NCI-H748 treated with DMSO at 0.1 percent for 48 hours (cell line): ENCODE measurements around the gene FTSJ1.
"Not testable (repeated sequence)": the region's sequence is repeated elsewhere in the genome, so short reads cannot be mapped to it uniquely, and the experiment has no call there.

Source experiments
- DNase-seq: peaks from one replicate; lab custom pipeline; 2025; lab: John Stamatoyannopoulos, UW

FTSJ1 gene, protein sequence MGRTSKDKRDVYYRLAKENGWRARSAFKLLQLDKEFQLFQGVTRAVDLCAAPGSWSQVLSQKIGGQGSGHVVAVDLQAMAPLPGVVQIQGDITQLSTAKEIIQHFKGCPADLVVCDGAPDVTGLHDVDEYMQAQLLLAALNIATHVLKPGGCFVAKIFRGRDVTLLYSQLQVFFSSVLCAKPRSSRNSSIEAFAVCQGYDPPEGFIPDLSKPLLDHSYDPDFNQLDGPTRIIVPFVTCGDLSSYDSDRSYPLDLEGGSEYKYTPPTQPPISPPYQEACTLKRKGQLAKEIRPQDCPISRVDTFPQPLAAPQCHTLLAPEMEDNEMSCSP

DNA sequence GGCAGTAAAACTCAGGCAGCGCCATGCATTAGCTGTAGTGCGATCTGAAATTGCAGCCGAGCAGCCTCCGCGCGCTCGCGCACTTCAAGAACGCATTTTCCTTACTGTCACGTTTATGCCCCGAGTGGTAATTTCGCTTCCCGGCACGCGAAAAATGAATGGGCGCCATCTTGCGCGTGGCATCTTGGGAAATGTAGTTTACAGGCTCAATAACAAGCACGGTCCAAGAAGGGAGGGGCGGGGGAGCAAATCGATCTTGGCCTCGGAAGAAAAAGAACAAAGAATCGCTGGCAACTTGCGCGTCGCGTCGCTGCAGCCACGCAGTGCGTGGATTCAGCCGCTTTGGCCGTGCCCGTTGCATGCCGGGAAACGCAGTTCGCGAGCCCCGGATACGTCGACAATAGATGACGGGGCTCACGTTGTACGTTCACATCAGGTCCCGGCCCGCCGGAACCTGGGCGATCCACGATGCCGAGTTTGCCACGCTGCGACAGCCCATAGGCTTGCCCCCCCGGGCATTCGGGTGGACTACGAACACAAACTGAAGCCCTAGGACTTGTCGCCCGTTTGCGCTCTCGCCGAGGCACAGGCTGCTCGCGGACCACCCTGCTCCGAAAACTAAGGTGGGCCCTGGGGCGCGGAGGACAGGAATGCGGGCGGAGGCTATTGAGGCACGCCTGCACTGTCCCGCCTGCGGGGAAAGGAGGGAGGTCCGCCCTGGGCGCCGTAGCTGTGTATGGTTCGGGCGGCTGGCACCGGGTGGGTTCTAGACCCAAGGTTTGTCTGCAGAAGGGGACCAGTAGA is at the start of gene FTSJ1:
Gene FTSJ1 (plus strand): TSS at position 426 of the 804 bp plus-strand sequence. CDS start 1,849 bp downstream, outside the sequence.
- DNase-seq: peak; percentile 51

DNA sequence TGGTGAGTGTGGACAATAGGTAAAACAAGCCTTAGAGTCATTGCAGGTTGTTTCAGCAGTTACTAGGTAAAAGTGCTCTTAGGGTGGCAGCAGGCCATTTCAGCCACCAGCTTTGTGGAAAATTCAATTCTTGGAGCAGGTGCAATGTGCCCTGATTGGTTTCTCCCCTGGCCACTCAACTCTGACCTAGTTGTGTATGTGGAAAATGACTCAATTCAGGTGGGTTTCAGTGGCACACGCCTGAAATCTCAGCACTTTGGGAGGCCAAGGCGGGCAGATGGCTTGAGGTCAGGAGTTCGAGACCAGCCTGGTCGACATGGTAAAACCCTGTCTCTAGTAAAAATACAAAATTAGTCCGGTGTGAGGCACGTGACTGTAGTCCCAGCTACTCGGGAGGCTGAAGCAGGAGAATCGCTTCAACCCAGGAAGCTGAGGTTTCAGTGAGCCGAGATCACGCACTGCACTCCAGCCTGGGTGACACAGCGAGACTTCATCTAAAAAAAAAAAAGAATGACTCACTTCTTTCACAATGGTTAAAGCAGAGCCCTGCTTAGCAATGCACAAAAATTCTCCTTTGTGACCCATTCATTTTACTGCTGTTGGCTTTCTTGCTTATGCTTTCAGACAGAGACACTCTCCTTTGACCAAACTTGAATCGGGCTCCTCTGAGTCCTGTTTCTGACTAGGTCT is 48.8 kb upstream of the FTSJ1 start:
- DNase-seq: not testable (repeated sequence)

DNA sequence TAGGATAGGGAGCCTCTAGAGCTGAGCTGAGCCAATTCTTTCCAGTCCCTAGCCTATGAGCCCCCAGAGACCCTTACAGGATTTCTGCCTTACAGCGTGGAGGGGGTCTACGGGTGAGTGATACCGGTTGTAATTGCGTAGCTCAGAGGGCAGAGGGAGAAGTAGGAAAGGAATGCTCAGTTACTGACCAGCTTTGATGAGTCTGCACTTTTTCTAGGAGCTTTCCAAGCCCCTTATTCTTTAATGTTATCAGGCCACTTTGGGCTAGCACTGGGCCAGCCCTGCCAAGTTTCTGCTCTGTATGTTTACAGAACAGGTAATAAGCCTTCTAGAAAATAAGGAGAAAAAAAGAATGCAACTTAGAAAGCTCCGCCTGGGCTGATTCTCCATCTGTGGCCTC is 46.4 kb upstream of the FTSJ1 start:
- DNase-seq: not testable (repeated sequence)

DNA sequence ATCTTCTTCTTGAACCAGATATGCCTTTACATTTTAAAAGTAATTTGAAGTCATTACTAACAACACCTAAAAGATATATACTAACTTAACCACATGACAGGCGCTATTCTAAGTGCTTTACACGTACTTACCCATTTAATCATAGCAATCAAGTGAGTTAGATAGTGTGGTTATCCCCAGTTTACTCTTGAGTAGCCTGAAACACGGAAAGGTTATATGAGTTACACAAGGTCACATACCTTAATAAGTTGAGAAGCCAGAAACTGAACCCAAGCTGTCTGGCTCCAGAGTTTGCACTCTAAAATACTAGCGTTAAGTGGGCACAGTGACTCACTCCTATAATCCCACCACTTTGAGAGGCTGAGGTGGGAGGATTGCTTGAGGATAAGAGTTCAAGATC is 45.8 kb upstream of the FTSJ1 start:
- DNase-seq: not testable (repeated sequence)

DNA sequence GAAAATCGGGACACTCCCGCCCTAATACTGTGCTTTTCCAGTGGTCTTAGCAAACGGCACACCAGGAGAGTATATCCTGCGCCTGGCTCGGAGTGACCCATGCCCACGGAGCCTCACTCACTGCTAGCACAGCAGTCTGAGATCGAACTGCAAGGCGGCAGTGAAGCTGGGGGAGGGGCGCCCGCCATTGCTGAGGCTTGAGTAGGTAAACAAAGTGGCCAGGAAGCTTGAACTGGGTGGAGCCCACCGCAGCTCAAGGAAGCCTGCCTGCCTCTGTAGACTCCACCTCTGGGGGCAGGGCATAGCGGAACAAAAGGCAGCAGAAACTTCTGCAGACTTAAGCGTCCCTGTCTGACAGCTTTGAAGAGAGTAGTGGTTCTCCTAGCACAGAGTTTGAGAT is 42.3 kb upstream of the FTSJ1 start:
- not testable (repeated sequence) for DNase-seq

DNA sequence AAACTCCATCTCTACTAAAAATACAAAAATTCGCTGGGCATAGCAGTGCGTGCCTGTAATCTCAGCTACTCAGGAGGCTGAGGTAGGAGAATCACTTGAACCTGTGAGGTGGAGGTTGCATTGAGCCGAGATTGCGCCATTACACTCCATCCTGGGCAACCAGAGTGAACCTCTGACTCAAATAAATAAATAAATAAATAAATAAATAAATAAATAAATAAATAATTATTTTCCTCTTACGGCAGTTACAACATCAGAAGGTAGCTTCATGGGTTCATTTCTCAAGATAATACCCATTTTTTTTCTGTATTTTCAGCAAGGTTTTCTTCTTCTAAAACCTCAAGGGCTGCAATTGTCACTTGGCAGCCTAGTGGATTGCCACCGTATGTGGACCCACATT is 28.8 kb upstream of the FTSJ1 start:
- not testable (repeated sequence) for DNase-seq

DNA sequence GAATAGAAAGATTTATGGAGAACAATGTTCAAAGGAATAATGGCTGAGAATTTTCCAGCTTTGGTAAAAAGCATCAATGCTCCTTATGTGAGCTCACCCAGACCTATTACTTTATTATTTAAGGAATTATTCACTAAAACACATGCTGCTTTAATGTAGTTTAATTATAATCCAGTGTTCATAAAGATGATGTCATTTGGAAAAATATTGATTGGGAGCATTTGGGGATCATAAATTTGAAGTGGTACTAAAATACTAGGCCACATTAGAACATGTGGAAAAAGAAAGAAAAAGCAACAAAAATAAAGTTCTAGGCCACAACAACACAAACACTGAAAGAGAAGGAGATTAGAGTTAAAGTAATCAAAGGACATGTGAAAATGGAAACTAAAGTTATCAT is 25.9 kb upstream of the FTSJ1 start:
- DNase-seq: no peak

DNA sequence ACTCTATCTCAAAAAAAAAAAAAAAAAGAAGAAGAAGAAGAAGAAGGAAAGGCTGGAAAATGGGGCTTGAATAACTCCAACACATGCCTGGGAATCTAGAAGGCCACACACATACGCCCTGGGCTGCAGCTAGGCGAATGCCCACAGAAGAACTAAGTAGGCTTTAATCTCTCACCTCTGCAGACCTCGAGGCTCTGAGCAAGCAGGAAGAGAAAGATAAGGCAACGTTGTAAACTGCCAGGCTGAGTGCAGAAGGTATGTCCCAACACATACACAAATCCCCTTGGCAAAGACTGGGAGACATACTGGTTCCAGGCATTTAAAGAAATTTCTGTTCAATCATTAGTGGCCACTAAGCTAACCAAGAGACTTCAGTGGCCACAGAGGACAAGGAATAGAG is 24.3 kb upstream of the FTSJ1 start:
- no peak for DNase-seq

DNA sequence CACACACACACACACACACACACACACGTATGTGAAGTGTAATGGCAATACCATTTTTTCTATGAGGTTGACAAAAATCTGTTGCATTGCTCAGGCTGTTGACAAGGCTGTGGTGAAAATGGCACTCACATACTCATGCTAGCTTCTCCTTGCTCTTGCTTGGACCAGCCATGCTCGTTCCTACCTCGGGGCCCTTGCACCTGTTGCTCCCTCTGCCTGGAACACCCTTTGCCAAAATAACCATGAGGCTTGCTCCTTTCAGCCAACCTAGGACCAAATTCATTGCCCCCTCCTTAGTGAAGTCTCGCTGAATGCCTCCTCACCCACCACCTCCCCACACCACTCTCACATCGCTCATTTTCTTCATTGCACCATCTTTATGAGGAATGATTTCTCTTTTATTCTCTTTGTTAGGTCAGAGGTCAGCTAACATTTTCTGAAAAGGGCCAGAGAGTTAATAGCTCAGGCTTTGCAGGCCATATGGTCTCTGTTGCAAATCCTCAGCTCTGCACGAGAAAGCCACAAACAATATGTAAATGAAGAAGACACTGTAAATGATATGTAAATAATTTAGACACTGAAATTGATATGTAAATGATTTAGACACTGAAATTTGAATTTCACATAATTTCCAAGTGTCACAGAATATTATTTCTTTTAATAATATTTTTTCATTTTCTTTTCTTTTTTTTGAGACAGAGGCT is 19.2 kb upstream of the FTSJ1 start:
- no peak for DNase-seq

DNA sequence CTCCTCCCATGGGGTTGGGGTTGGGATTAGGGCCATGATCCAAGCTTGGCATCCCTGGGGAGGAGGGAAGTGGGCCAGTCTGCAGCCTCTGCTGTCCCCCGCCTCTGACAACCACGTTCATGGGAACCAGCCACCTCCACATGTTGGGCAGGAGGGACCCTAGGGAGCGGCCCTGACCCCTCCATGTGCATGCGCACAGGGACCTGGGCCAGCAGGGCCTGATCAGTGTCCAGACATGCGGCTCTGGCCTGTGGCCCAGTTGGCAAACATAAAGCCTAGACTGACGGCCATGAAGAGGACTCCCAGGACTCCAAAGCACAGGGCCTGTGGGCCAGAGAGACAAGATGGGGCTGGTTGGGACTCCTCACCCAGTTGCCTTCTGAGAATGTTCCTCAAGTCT is 17.3 kb upstream of the FTSJ1 start:
- DNase-seq: no peak

DNA sequence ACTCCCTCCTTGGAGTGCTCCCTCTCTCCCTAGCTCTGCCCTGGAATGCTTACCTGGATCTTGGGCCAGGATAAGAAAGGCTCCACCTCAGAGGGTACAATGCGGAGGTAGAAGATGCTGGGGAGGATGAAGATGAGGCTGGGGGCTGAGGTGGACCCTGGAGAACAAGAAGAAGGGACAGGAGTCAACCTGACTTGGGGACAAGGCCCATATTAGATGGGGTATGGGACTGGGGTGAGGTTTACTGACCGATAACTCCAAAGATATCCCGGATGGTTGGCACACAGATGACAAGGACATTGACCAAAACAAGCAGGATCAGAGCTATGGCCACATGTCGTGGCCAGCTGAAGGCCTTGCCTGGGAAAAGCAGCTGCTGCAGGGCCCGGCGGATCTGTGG is 16.5 kb upstream of the FTSJ1 start:
- DNase-seq: no peak

DNA sequence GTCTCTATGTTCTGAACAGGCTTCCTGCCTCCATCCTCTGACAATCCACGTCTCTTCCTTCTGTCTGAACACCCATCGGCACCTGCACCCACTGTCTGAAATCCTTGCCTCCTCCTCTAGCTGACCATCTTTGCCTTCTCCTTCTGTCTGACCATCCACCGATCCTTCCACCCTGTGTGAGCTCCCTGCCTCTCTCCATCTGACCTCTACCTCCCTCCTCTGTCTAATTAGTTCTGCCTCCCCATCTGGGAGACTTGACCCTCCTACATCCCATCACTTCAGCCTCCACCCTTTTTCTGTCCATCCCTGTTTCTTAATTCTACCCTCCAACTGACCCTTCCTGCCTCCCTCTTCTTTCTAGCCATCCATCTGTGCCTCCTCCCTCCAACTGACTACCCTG is 16.0 kb upstream of the FTSJ1 start:
- no peak for DNase-seq

DNA sequence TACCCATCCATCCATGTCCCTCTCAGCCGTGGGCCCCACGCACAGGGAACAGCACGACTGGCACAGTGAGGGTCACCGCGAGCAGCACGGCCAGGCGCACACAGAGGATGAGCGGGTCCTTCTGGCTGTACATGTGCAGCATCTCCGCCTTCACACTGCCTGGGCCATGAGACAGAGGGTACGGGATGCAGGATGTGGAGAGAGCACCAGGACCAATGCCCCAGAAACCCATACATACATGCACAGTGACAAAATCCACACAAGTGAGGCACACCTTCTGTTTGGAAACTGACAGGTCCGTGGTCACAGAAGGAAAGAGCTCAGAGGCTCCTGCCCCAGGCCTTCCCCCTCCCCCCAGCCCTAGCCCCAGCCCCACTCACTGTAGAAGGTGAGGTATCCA is 15.4 kb upstream of the FTSJ1 start:
- DNase-seq: no peak

DNA sequence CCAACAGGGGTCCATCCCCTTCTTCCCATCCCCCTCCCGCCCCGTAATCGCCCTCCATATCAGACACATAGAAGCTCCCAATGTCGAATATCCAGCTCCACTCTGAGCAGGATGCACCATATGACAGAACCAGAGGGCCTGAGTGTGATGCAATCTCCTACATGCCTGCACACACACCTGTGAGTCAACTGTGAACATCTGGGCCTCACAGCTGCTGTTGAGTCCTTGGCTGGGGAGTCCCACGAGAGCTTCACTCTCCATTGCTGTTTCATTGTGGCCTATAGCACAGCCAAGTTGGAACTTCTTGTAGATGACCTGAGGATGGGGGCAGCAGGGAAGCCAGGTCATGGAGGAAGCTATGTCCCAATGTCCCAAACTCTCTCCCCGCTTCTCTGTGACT is 14.2 kb upstream of the FTSJ1 start:
- no peak for DNase-seq

DNA sequence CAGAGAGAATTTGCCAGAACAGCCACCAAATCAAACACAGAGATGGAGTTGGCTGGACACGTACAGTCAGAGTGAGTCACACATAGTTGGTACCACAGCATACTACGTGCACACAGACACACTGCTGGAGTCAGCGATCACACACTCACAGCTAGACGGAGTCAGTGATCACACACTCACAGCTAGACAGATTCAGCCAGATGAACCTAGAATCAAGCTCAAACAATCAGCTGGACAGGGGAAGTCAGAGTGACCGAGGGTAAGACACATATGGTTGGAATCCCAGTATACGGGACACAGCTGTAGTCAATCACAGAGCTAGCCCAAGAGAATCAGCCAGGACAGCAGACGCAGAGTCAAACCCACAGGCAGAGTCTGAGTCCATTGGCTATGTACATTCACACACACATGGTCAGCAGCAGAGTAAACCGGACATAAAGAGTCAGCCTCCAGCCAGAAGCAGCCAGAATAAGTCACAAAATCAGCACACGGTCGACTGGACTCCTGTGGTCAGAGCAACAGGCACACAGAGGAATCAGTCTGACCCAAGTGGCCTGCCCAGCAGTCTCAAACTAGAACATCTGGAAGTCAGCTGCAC is 10.6 kb upstream of the FTSJ1 start:
- DNase-seq: no peak

DNA sequence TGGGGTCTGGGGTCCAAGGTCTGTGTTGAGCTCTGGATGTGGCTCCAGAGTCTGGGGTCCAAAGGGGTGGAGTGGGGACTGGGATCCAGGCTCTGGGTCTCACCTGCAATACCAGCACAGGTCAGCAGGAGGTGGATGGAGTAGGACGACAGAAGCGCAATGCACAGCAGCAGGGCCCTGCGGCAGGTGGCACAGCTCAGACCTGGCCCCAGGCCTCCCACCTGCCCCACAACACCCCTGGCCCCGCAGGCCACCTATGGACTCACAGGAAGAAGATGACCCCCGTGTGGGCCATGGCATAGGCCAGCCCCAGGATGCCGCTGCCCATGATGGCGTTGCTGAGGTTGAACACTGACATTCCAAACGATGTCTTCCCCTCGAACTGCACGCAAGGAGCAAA is 9.3 kb upstream of the FTSJ1 start:
- no peak for DNase-seq

DNA sequence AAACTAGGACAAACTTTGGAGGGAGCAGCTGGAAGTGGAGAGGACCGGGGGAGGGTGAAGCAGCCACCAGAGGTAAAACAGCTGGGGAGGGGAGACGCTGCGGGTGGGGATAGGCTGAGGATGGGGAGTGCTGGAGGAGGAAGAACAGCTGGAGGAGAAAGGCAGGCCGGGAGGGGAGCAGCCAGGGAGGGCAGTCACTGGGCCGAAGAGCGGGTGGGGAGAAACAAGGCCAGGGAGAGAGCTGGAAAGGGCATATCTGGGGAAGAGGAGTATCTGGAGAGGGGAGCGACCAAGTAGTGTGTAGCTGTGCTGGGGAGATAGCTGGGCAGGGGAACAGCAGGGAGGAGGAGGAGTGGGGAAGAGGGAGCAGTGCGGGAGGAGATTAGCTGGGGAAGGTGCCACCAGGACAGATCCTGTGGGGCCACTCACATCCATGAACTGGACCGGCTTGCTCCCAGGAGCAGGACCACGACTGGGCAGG is 8.7 kb upstream of the FTSJ1 start:
- no peak for DNase-seq

DNA sequence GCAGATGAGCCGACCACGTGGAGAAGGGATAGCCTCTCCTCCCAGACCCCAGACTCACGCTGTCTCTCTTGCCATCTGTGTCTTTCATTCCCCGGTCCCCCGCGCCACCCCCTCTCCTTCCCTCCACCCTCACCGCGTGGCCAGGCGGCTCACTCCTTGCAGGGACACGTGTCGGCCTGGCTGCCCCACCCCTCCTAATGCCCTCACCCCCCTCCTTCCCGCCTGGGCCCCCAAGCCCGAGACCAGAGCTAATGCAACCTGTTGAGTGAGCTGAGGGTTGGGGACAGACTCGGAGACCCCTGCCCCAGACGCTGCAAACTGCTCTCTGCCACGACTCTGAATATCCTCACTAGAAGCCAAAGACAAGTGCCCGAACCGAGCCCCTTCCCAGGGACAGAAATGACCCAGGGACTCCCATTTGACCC is 7.7 kb upstream of the FTSJ1 start:
- DNase-seq: no peak

DNA sequence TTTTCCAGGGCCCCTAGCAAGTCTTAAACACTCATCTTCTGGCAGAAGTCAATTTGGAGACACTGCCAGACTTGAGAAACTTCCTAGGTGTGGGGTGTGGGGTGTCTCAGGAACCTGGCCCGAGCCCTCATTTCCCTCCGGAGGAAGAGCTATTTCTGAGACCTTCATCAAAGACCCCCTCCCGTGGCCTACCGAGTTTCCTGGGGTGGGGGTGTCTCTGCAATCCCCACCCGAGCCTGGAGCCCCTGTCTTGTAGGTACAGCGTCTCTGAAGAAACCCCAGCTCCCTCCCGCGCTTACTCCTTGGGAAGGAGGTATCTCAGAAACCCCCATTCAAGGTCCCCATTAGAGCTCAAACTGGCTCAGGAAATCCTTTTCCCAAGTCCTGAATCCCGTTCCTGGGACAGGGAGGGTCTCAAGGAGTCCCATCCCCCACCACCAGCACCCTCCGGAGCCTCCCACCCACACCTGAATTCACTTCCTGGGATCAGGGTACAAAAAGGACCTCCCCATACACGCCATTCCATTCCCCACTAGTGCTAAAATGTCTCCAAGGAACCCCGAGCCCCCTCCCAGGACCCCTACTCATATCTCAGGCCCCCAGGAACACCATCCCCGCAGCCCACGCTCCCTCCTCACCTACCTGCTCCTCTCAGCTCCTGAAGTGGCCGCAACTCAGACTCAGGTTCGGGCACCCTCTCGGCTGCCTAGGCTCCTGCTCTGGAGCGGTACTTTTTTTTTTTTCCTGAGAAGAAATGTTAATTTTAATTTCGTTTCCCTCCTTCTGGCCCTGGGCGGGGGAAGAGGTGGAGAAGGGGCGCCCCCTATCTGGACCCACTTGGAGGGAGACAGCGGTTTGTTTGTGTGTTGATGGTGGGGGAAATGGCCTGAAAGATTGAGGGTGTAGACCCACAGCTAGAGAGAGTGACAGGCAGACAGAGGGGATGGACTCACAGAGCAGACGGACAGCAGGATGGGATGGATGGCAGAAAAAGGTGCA is 7.0 kb upstream of the FTSJ1 start:
- DNase-seq: no peak

DNA sequence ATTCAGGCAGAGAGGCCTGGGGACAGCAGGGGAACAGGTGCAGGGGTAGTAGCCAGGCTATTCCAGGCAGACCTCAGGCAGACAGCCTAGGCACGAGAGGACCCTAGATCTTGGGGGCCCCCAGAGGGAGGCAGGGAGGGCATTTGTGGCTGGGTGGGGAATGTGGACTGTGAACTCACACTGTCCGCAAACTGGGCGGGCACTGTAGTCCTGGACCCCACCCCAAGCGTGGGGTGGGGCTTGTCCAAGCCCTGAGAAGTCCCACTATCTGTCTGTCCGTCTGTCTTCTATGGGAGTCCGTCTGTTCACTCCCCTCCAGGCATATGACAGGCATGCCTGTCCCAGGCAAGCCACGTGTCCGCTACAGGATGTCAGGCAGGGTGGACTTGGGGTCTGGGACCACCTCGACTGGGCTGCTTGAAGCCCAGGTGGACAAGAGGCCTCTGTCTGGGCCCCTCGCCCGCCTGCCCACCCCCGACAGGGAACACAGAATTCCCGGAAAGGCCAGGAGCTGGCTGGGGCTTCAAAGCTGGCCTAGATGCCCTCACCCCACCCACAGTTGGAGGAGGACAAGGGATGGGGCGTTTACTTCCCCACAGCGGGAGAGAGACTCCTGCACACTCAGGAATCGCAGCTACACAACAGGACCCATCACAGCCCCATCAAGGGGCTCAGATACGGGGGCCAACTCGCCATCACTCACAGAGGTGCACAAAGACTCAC is 5.7 kb upstream of the FTSJ1 start, which contains the start of gene SLC38A5:
Gene SLC38A5 (minus strand): TSS at position 151 of the 723 bp plus-strand sequence. CDS start 2,336 bp downstream, outside the sequence.
- DNase-seq: no peak
